WTC11 (cell line): Measurements from ENCODE around the gene NOS1. TPM values are rescaled to one million over a fixed set of nuclear protein-coding genes. Genes with fewer than 3 reads are reported as not detected.

Experiments used
- ATAC-seq: fragments of 200-7000 bp; cut with Tn5 transposase; 2 replicates; pipeline ENCODE4 v1.10.0; 2021; ENCODE audit warnings: mild to moderate bottlenecking, moderate library complexity
- CTCF ChIA-PET: fragments of 300-600 bp; sonication (Branson Sonifier 250); formaldehyde crosslinking; loops from one replicate; lab custom pipeline; 2021; ENCODE audit warnings: antibody characterized with exemption; lab: Charles Lee
- POLR2A ChIA-PET: fragments of 350-600 bp; sonication (Branson Sonifier 250); formaldehyde crosslinking; loops from one replicate; lab custom pipeline; 2021; ENCODE audit warnings: antibody characterized with exemption; lab: Charles Lee
- DNase-seq: peaks from one replicate; pipeline ENCODE4 v3.0.0; 2021; ENCODE audit warnings: low spot score
- H3K27ac Mint-ChIP-seq: 2 replicates; pipeline ENCODE4 v1.8.0; 2021; ENCODE audit warnings: mixed read lengths
- H3K27me3 Mint-ChIP-seq: 2 replicates; pipeline ENCODE4 v1.8.0; 2021; ENCODE audit warnings: low read depth, mild to moderate bottlenecking, moderate library complexity, mixed read lengths
- H3K36me3 Mint-ChIP-seq: 2 replicates; pipeline ENCODE4 v1.8.0; 2021; ENCODE audit warnings: mixed read lengths
- H3K4me1 Mint-ChIP-seq: 2 replicates; pipeline ENCODE4 v1.8.0; 2022; ENCODE audit warnings: mixed read lengths
- H3K4me3 Mint-ChIP-seq: 2 replicates; pipeline ENCODE4 v1.8.0; 2021; ENCODE audit warnings: mild to moderate bottlenecking, moderate library complexity, mixed read lengths
- H3K9me3 Mint-ChIP-seq: 2 replicates; pipeline ENCODE4 v1.8.0; 2021; ENCODE audit warnings: mixed read lengths
- CREB1 ChIP-seq: sonication (generic); formaldehyde crosslinking; IDR thresholded peaks from 2 replicates; pipeline ENCODE4 v1.8.0; 2023; ENCODE audit warnings: mild to moderate bottlenecking, missing genetic modification reagents
- ERG ChIP-seq: fragments of 250-450 bp; sonication (Bioruptor Pico); IDR thresholded peaks from 2 replicates; pipeline ENCODE4 v1.8.0; 2021; ENCODE audit warnings: mild to moderate bottlenecking
- GRHL2 ChIP-seq: fragments of 250-450 bp; sonication (Bioruptor Pico); IDR thresholded peaks from 2 replicates; pipeline ENCODE4 v1.8.0; 2022; ENCODE audit warnings: mild to moderate bottlenecking, moderate library complexity; ENCODE audit not compliant: insufficient replicate concordance, severe bottlenecking
- JUN ChIP-seq: sonication (generic); formaldehyde crosslinking; IDR thresholded peaks from 2 replicates; pipeline ENCODE4 v1.8.0; 2023; ENCODE audit warnings: mild to moderate bottlenecking, missing genetic modification reagents
- KAT7 ChIP-seq: sonication (generic); formaldehyde crosslinking; IDR thresholded peaks from 2 replicates; pipeline ENCODE4 v1.8.1; 2023; ENCODE audit warnings: missing genetic modification reagents, mild to moderate bottlenecking, borderline replicate concordance
- NFE2L1 ChIP-seq: sonication (generic); formaldehyde crosslinking; IDR thresholded peaks from 2 replicates; pipeline ENCODE4 v1.8.1; 2023; ENCODE audit warnings: missing genetic modification reagents
- NFYB ChIP-seq: sonication (generic); formaldehyde crosslinking; conservative IDR thresholded peaks from 2 replicates; pipeline ENCODE4 v1.8.0; 2022; ENCODE audit warnings: low read depth, missing genetic modification reagents
- PRRX2 ChIP-seq: fragments of 250-450 bp; sonication (Bioruptor Pico); IDR thresholded peaks from 2 replicates; pipeline ENCODE4 v1.8.0; 2021; ENCODE audit warnings: mild to moderate bottlenecking
- RORB ChIP-seq: fragments of 250-450 bp; sonication (Bioruptor Pico); IDR thresholded peaks from 2 replicates; pipeline ENCODE4 v1.9.0; 2021; ENCODE audit warnings: mild to moderate bottlenecking
- SMAD3 ChIP-seq: sonication (generic); formaldehyde crosslinking; IDR thresholded peaks from 2 replicates; pipeline ENCODE4 v1.8.0; 2022; ENCODE audit warnings: missing genetic modification reagents, mild to moderate bottlenecking, borderline replicate concordance
- STAT6 ChIP-seq: sonication (generic); formaldehyde crosslinking; conservative IDR thresholded peaks from 2 replicates; pipeline ENCODE4 v1.8.1; 2023; ENCODE audit warnings: mild to moderate bottlenecking, low read depth, missing genetic modification reagents, moderate library complexity
- TEAD4 ChIP-seq: sonication (generic); formaldehyde crosslinking; IDR thresholded peaks from 2 replicates; pipeline ENCODE4 v1.8.0; 2022; ENCODE audit warnings: mild to moderate bottlenecking, missing genetic modification reagents
- ZBTB21 ChIP-seq: sonication (generic); formaldehyde crosslinking; IDR thresholded peaks from 2 replicates; pipeline ENCODE4 v1.8.1; 2023; ENCODE audit warnings: mild to moderate bottlenecking, missing genetic modification reagents, borderline replicate concordance
- ZMAT4 ChIP-seq: fragments of 250-450 bp; sonication (Bioruptor Pico); IDR thresholded peaks from 2 replicates; pipeline ENCODE4 v1.9.0; 2021; ENCODE audit warnings: mild to moderate bottlenecking
- ZNF219 ChIP-seq: sonication (generic); formaldehyde crosslinking; IDR thresholded peaks from 2 replicates; pipeline ENCODE4 v1.8.0; 2023; ENCODE audit warnings: missing genetic modification reagents, mild to moderate bottlenecking, borderline replicate concordance
- ZNF396 ChIP-seq: fragments of 250-450 bp; sonication (Bioruptor Pico); IDR thresholded peaks from 2 replicates; pipeline ENCODE4 v1.8.0; 2021; ENCODE audit warnings: mild to moderate bottlenecking, moderate library complexity, borderline replicate concordance
- total RNA-seq: library from RNA; stranded (reverse); gene quantifications from 3 replicates; pipeline ENCODE4 v1.2.3, GENCODE V29; 2021
- TF ChIP-seq, protein P1 (sequence below): sonication (generic); formaldehyde crosslinking; IDR thresholded peaks from 2 replicates; pipeline ENCODE4 v1.8.1; 2022; ENCODE audit warnings: mild to moderate bottlenecking, missing genetic modification reagents, moderate library complexity, borderline replicate concordance
- TF ChIP-seq, protein P2 (sequence below): sonication (generic); formaldehyde crosslinking; IDR thresholded peaks from 2 replicates; pipeline ENCODE4 v1.8.0; 2023; ENCODE audit warnings: mild to moderate bottlenecking, missing genetic modification reagents
- TF ChIP-seq, protein P3 (sequence below): sonication (generic); formaldehyde crosslinking; IDR thresholded peaks from 2 replicates; pipeline ENCODE4 v1.8.0; 2022; ENCODE audit warnings: mild to moderate bottlenecking, missing genetic modification reagents
- TF ChIP-seq, protein P4 (sequence below): sonication (generic); formaldehyde crosslinking; IDR thresholded peaks from 2 replicates; pipeline ENCODE4 v1.8.0; 2023; ENCODE audit warnings: missing genetic modification reagents, mild to moderate bottlenecking, borderline replicate concordance

NOS1 gene
- total RNA-seq, 1 experiment from 2014 or later: 4.5 TPM

GRCh38 chr12:117216686-117217085 is 144.7 kb downstream of the NOS1 start (continued):
- TF ChIP-seq, protein P1, sequence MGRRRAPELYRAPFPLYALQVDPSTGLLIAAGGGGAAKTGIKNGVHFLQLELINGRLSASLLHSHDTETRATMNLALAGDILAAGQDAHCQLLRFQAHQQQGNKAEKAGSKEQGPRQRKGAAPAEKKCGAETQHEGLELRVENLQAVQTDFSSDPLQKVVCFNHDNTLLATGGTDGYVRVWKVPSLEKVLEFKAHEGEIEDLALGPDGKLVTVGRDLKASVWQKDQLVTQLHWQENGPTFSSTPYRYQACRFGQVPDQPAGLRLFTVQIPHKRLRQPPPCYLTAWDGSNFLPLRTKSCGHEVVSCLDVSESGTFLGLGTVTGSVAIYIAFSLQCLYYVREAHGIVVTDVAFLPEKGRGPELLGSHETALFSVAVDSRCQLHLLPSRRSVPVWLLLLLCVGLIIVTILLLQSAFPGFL (CRISPR knock-in tag): no peak
- TF ChIP-seq ERG (CRISPR knock-in tag): no peak
- no peak for TF ChIP-seq ZMAT4 (CRISPR knock-in tag)

DNA sequence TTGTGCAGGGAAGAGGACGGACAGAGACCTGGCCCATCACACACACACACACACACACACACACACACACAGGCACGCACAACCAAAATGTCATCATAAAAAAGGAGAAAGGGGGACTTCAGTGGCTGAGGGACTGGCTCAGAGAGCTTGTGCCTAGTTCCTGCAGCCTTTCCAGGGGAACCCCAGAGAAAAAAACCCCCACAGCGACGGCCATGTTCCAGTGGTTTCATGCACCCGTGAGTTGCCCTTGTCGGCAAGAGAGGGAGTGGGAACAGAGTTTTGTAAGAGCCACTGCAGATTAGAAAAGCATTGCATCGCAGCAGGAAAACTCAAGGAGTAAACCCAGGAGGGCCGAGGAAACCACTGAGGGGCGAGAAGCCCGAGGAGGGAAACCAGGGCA is 146.6 kb downstream of the NOS1 start:
- Mint-ChIP-seq H3K4me1 (peaks cover 6% of the 10 kb centered on the region), H3K36me3 (no peaks in the 10 kb centered on the region), H3K4me3 (no peak overlapping the region), H3K9me3 (no peaks in the 10 kb centered on the region), H3K27ac (no peak overlapping the region; the same call in 1 of the 2 replicates), H3K27me3 (no peaks in the 10 kb centered on the region; the same call in 1 of the 2 replicates)
- no peak for ATAC-seq
- DNase-seq: no peak
- TF ChIP-seq CREB1 (no peak), RORB (CRISPR knock-in tag) (no peak), NFYB (CRISPR knock-in tag) (no peak), KAT7 (no peak), STAT6 (no peak), ZBTB21 (CRISPR knock-in tag) (no peak), ZNF396 (CRISPR knock-in tag) (no peak), JUN (CRISPR knock-in tag) (no peak), TEAD4 (CRISPR knock-in tag) (no peak), NFE2L1 (no peak), PRRX2 (no peak), ZMAT4 (CRISPR knock-in tag) (no peak), SMAD3 (CRISPR knock-in tag) (no peak), ZNF219 (CRISPR knock-in tag) (no peak), GRHL2 (CRISPR knock-in tag) (no peak)
- TF ChIP-seq, protein P2, sequence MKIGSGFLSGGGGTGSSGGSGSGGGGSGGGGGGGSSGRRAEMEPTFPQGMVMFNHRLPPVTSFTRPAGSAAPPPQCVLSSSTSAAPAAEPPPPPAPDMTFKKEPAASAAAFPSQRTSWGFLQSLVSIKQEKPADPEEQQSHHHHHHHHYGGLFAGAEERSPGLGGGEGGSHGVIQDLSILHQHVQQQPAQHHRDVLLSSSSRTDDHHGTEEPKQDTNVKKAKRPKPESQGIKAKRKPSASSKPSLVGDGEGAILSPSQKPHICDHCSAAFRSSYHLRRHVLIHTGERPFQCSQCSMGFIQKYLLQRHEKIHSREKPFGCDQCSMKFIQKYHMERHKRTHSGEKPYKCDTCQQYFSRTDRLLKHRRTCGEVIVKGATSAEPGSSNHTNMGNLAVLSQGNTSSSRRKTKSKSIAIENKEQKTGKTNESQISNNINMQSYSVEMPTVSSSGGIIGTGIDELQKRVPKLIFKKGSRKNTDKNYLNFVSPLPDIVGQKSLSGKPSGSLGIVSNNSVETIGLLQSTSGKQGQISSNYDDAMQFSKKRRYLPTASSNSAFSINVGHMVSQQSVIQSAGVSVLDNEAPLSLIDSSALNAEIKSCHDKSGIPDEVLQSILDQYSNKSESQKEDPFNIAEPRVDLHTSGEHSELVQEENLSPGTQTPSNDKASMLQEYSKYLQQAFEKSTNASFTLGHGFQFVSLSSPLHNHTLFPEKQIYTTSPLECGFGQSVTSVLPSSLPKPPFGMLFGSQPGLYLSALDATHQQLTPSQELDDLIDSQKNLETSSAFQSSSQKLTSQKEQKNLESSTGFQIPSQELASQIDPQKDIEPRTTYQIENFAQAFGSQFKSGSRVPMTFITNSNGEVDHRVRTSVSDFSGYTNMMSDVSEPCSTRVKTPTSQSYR (CRISPR knock-in tag): no peak
- TF ChIP-seq, protein P3, sequence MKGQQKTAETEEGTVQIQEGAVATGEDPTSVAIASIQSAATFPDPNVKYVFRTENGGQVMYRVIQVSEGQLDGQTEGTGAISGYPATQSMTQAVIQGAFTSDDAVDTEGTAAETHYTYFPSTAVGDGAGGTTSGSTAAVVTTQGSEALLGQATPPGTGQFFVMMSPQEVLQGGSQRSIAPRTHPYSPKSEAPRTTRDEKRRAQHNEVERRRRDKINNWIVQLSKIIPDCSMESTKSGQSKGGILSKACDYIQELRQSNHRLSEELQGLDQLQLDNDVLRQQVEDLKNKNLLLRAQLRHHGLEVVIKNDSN (CRISPR knock-in tag): no peak
- TF ChIP-seq, protein P4, sequence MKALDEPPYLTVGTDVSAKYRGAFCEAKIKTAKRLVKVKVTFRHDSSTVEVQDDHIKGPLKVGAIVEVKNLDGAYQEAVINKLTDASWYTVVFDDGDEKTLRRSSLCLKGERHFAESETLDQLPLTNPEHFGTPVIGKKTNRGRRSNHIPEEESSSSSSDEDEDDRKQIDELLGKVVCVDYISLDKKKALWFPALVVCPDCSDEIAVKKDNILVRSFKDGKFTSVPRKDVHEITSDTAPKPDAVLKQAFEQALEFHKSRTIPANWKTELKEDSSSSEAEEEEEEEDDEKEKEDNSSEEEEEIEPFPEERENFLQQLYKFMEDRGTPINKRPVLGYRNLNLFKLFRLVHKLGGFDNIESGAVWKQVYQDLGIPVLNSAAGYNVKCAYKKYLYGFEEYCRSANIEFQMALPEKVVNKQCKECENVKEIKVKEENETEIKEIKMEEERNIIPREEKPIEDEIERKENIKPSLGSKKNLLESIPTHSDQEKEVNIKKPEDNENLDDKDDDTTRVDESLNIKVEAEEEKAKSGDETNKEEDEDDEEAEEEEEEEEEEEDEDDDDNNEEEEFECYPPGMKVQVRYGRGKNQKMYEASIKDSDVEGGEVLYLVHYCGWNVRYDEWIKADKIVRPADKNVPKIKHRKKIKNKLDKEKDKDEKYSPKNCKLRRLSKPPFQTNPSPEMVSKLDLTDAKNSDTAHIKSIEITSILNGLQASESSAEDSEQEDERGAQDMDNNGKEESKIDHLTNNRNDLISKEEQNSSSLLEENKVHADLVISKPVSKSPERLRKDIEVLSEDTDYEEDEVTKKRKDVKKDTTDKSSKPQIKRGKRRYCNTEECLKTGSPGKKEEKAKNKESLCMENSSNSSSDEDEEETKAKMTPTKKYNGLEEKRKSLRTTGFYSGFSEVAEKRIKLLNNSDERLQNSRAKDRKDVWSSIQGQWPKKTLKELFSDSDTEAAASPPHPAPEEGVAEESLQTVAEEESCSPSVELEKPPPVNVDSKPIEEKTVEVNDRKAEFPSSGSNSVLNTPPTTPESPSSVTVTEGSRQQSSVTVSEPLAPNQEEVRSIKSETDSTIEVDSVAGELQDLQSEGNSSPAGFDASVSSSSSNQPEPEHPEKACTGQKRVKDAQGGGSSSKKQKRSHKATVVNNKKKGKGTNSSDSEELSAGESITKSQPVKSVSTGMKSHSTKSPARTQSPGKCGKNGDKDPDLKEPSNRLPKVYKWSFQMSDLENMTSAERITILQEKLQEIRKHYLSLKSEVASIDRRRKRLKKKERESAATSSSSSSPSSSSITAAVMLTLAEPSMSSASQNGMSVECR: no peak
- POLR2A ChIA-PET: no interaction called here
- CTCF ChIA-PET: no interaction called here
